OCI-LY1 (cell line): ENCODE results near the gene XCL1.

ENCODE experiments used
- H2AFZ ChIP-seq: fragments of 200-600 bp; sonication (generic), shearing (Covaris generic); 2 replicates; pipeline ENCODE4 v1.6.0; 2014; ENCODE audit warnings: antibody characterized with exemption, mild to moderate bottlenecking, low read length
- H3F3A ChIP-seq: fragments of 200-600 bp; sonication (generic), shearing (Covaris generic); 2 replicates; pipeline ENCODE4 v1.6.0; 2014; ENCODE audit warnings: mild to moderate bottlenecking, antibody characterized with exemption, low read length, moderate library complexity; ENCODE audit not compliant: insufficient read depth
- H3K27ac ChIP-seq: fragments of 200-600 bp; sonication (generic); 2 replicates; pipeline ENCODE4 v1.5.1; 2014; ENCODE audit warnings: low read length, mixed run types, mild to moderate bottlenecking, low read depth; ENCODE audit not compliant: poor library complexity, severe bottlenecking
- H3K27me3 ChIP-seq: fragments of 200-600 bp; sonication (generic); 2 replicates; pipeline ENCODE4 v1.6.0; 2014; ENCODE audit warnings: antibody characterized with exemption, mild to moderate bottlenecking, low read length, moderate library complexity; ENCODE audit not compliant: insufficient read depth
- H3K36me3 ChIP-seq: fragments of 200-600 bp; sonication (generic); 2 replicates; pipeline ENCODE4 v1.6.1; 2014; ENCODE audit warnings: mild to moderate bottlenecking, antibody characterized with exemption, low read length, moderate library complexity, mixed read lengths; ENCODE audit not compliant: insufficient read depth
- H3K4me1 ChIP-seq: fragments of 200-600 bp; sonication (generic); 2 replicates; pipeline ENCODE4 v1.5.1; 2014; ENCODE audit warnings: mild to moderate bottlenecking, low read length, moderate library complexity; ENCODE audit not compliant: insufficient read depth, severe bottlenecking
- H3K4me2 ChIP-seq: fragments of 200-600 bp; sonication (generic), shearing (Covaris generic); 2 replicates; pipeline ENCODE4 v1.6.1; 2014; ENCODE audit warnings: low read length
- H3K4me3 ChIP-seq: fragments of 200-600 bp; sonication (generic); 2 replicates; pipeline ENCODE4 v1.5.1; 2014; ENCODE audit warnings: low read length, low read depth, mild to moderate bottlenecking, mixed read lengths; ENCODE audit not compliant: poor library complexity, severe bottlenecking
- H3K79me2 ChIP-seq: fragments of 200-600 bp; shearing (Covaris generic); 2 replicates; pipeline ENCODE4 v1.6.1; 2016; ENCODE audit warnings: mixed run types, low read length, mixed read lengths; ENCODE audit not compliant: insufficient read depth
- H3K9ac ChIP-seq: fragments of 200-600 bp; sonication (generic), shearing (Covaris generic); 2 replicates; pipeline ENCODE4 v1.6.1; 2014; ENCODE audit warnings: mild to moderate bottlenecking, low read length, mixed read lengths
- H3K9me2 ChIP-seq: fragments of 200-600 bp; sonication (generic), shearing (Covaris generic); 2 replicates; pipeline ENCODE4 v1.6.1; 2014; ENCODE audit warnings: low read depth, mild to moderate bottlenecking, low read length, mixed read lengths
- H3K9me3 ChIP-seq: fragments of 200-600 bp; shearing (Covaris generic); 2 replicates; pipeline ENCODE4 v1.6.1; 2014; ENCODE audit warnings: low read length, mixed read lengths
- H4K20me1 ChIP-seq: fragments of 200-600 bp; sonication (generic), shearing (Covaris generic); 2 replicates; pipeline ENCODE4 v1.6.0; 2016; ENCODE audit warnings: mild to moderate bottlenecking, low read length; ENCODE audit not compliant: insufficient read depth
- EZH2 ChIP-seq: fragments of 200-600 bp; sonication (generic), shearing (Covaris generic); IDR thresholded peaks from 2 replicates; pipeline ENCODE4 v1.8.0; 2017; ENCODE audit warnings: borderline replicate concordance, mixed run types, mild to moderate bottlenecking, antibody characterized with exemption, low read length, moderate library complexity, mixed read lengths
- TF ChIP-seq, protein P1 (sequence below): fragments of 200-600 bp; sonication (generic), shearing (Covaris generic); IDR thresholded peaks from 2 replicates; pipeline ENCODE4 v1.5.1; 2017; ENCODE audit warnings: mild to moderate bottlenecking, antibody characterized with exemption, low read length, moderate library complexity, mixed read lengths

XCL1 gene

DNA sequence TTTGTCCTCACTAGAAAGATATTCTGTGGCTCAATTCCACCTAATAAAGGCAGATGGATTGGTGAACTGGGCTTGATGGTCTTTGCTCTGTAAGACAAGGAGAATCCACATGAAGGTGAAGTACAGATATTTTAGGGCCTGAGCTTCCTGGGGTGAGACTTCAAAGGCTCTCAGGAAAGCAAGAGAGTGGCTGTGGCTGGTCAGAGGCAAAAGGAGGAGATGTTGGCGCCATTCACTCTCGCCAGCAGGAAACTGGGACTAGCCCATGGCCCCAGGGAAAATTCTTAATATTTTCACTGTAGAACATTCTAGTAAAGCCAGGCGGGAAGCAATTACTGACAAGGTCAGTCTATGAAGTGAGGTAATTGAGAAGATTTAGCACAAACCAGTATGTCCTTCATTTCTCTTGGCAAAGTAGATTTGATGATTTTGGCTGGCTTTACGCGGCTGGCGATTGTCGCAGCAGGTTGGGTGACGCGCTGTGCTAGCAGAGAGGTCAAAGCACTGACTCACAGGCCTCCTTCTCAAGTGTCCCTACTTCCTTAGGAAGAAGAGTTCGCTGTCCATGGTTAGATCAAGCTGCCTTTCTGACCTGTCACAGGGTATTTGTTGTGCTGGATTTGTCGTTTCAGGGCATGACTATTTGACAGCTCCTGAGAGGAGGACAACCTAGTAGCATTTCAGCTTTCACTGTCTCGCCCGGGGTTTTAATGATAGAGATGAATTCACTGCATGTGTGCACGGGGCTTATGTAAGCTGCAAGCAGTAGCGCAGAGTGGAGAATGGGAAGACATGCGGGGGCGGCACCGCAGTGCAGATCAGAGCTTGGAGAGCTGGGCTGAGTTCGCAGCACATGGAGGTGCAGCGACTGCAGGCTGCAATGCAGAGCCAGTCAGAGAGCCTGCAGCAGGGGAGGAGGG, 32.7 kb downstream of the XCL1 start:
- no peak overlapping the region for H3K4me3 ChIP-seq
- H3K36me3 ChIP-seq: no peaks in the 10 kb centered on the region
- no peaks in the 10 kb centered on the region for H3F3A ChIP-seq
- no peaks in the 10 kb centered on the region for H3K9me3 ChIP-seq
- H3K27me3 ChIP-seq: no peaks in the 10 kb centered on the region
- no peak overlapping the region for H2AFZ ChIP-seq
- no peaks in the 10 kb centered on the region for H3K9me2 ChIP-seq
- H3K27ac ChIP-seq: no peak overlapping the region
- H3K4me1 ChIP-seq: no peaks in the 10 kb centered on the region
- H4K20me1 ChIP-seq: no peaks in the 10 kb centered on the region; the same call in 1 of the 2 replicates
- no peaks in the 10 kb centered on the region for H3K79me2 ChIP-seq
- H3K4me2 ChIP-seq: no peak overlapping the region
- no peak for TF ChIP-seq EZH2
- TF ChIP-seq, protein P1, sequence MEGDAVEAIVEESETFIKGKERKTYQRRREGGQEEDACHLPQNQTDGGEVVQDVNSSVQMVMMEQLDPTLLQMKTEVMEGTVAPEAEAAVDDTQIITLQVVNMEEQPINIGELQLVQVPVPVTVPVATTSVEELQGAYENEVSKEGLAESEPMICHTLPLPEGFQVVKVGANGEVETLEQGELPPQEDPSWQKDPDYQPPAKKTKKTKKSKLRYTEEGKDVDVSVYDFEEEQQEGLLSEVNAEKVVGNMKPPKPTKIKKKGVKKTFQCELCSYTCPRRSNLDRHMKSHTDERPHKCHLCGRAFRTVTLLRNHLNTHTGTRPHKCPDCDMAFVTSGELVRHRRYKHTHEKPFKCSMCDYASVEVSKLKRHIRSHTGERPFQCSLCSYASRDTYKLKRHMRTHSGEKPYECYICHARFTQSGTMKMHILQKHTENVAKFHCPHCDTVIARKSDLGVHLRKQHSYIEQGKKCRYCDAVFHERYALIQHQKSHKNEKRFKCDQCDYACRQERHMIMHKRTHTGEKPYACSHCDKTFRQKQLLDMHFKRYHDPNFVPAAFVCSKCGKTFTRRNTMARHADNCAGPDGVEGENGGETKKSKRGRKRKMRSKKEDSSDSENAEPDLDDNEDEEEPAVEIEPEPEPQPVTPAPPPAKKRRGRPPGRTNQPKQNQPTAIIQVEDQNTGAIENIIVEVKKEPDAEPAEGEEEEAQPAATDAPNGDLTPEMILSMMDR: no peak
- no peak overlapping the region for H3K9ac ChIP-seq

DNA sequence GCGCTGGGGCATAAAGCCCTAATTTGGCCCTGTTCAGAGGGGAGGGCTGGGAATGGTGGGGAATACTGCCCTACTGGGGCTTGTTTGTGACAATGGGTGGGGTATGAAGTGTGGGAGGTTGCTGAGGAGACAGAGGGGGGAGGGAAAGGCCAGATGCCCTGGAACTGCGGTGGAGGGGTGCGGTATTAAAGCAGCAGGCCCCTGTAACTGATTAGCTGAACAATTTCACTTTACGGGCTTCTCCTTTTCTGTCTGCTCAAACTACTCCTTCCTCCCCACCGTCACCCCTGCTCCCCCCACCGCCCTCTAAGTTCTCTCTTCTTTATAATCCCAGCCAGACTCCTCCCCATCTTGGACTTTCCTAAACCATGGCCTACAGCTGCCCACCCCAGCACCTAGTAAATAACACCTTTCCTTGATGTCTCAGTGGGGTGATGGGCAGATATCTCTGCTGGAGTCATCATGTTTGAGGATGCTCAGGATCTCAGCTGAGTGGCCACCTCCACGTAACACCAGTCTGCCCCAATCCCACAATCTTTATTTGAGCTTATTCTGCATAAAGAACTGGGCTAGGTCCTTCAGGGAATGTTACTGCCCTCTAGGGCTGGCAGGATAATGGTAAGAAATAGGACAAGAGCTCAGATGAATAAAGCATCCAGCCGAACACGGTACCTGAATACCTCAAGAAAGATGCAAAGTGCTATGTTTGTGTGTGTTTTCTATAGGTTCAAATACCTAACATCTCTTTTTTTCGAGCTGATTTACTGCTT, 33.5 kb downstream of the XCL1 start:
- Histone ChIP-seq H2AFZ (no peak overlapping the region), H3K27ac (no peak overlapping the region)
- no peak for TF ChIP-seq EZH2
- TF ChIP-seq, protein P1: no peak

DNA sequence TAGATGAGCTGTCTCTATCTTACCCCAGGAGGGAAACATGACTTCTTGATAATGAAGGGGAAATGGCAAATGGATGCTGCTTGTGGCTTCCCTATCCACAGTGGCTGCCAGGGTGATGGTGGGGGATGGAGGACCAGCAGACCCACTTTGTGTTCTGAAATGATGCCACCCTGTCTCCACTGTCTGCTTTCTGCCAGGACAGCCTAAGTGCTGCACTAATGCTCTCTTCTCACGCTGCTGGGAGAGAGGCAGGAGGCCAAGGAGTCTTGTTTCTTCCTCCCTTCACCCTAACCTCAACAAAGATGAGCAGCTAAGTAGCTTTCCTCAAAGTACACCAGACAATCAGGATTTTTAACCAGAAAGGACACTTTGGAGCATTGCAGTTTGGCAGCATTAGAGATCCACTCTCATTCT, 36.6 kb downstream of the XCL1 start:
- Histone ChIP-seq H3K4me2 (no peak overlapping the region), H3K9me3 (no peaks in the 10 kb centered on the region), H2AFZ (no peak overlapping the region), H3K27ac (no peak overlapping the region), H3K9ac (no peak overlapping the region), H4K20me1 (no peaks in the 10 kb centered on the region; the same call in 1 of the 2 replicates), H3K9me2 (no peaks in the 10 kb centered on the region), H3K27me3 (no peaks in the 10 kb centered on the region), H3K4me1 (no peaks in the 10 kb centered on the region), H3K36me3 (no peaks in the 10 kb centered on the region), H3K79me2 (no peaks in the 10 kb centered on the region), H3K4me3 (no peak overlapping the region), H3F3A (no peaks in the 10 kb centered on the region)
- no peak for TF ChIP-seq EZH2
- TF ChIP-seq, protein P1: no peak

More for the DNA sequence above, 33.5 kb downstream of the XCL1 start:
- H3K4me3 ChIP-seq: no peak overlapping the region
- H3K27me3 ChIP-seq: no peaks in the 10 kb centered on the region
- H3K36me3 ChIP-seq: no peaks in the 10 kb centered on the region
- H3K4me1 ChIP-seq: no peaks in the 10 kb centered on the region
- H3K9me3 ChIP-seq: no peaks in the 10 kb centered on the region
- no peak overlapping the region for H3K9ac ChIP-seq
- no peaks in the 10 kb centered on the region; the same call in 1 of the 2 replicates for H4K20me1 ChIP-seq
- H3K79me2 ChIP-seq: no peaks in the 10 kb centered on the region
- H3K9me2 ChIP-seq: no peaks in the 10 kb centered on the region
- no peaks in the 10 kb centered on the region for H3F3A ChIP-seq
- no peak overlapping the region for H3K4me2 ChIP-seq
